ENCODE measurements around the gene RIMS3.

DNA sequence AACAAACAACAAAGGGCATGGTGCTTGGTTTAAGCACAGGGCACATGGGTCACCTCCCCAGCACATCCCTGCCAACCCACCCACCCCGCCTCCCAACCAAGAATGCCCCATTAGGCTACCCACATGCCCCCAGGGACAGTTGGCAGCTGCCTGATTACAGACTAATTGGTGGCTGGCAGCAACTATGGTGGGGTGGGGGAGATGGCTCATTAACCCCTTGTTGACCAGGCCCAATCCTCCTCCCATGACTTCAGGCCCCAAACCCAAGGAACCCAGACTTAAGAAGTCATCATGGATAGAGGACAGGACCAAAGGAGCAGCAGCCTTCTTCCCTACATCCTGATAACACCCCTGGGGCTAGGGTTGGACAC lies 1.3 kb downstream of the RIMS3 start:
- TF ChIP-seq, protein P1, sequence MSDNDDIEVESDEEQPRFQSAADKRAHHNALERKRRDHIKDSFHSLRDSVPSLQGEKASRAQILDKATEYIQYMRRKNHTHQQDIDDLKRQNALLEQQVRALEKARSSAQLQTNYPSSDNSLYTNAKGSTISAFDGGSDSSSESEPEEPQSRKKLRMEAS (IDR thresholded peaks at IDR 0.05) = no peak
- TF ChIP-seq ZBTB7A (IDR thresholded peaks at IDR 0.05; ENCODE audit: low read depth) (no peak), CREB1 (IDR thresholded peaks at IDR 0.05; ENCODE audit: low read depth) (no peak), EP300 (IDR thresholded peaks at IDR 0.05; ENCODE audit: borderline replicate concordance) (no peak), NFIC (IDR thresholded peaks at IDR 0.05) (no peak), CEBPB (IDR thresholded peaks at IDR 0.05) (no peak), REST (IDR thresholded peaks at IDR 0.05; ENCODE audit: low read depth) (no peak), FOXM1 (IDR thresholded peaks at IDR 0.05; ENCODE audit: borderline replicate concordance, low read depth) (no peak), RAD21 (IDR thresholded peaks at IDR 0.05; ENCODE audit: low read depth) (no peak), TAF1 (IDR thresholded peaks at IDR 0.05; ENCODE audit: low read depth) (no peak)
- TF ChIP-seq, protein P2, sequence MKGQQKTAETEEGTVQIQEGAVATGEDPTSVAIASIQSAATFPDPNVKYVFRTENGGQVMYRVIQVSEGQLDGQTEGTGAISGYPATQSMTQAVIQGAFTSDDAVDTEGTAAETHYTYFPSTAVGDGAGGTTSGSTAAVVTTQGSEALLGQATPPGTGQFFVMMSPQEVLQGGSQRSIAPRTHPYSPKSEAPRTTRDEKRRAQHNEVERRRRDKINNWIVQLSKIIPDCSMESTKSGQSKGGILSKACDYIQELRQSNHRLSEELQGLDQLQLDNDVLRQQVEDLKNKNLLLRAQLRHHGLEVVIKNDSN (IDR thresholded peaks at IDR 0.05) = no peak

Measured in Ishikawa (cell line).